HepG2 (cell line): ENCODE measurements around the gene SWSAP1. TPM values are rescaled to one million over a fixed set of nuclear protein-coding genes. Genes with fewer than 3 reads are reported as not detected.

Experiments used
- ARHGAP35 ChIP-seq: sonication (generic); formaldehyde crosslinking; IDR thresholded peaks from 2 replicates; pipeline ENCODE4 v1.9.0; 2022; ENCODE audit warnings: mild to moderate bottlenecking, inconsistent platforms, moderate library complexity, missing genetic modification reagents, borderline replicate concordance
- ETV5 ChIP-seq: IDR thresholded peaks from 2 replicates; pipeline ENCODE4 v1.6.1; 2018; ENCODE audit warnings: missing biosample characterization, missing genetic modification reagents, inconsistent platforms, borderline replicate concordance
- EZH2 ChIP-seq: conservative IDR thresholded peaks from 2 replicates; pipeline ENCODE4 v1.6.1; 2012; ENCODE audit warnings: mild to moderate bottlenecking, low read depth, low read length, moderate library complexity
- GATA4 ChIP-seq: sonication (generic); IDR thresholded peaks from 2 replicates; pipeline ENCODE4 v1.6.1; 2016; ENCODE audit warnings: antibody characterized with exemption, low read depth, borderline replicate concordance
- HNRNPH1 ChIP-seq: fragments of 200-400 bp; formaldehyde crosslinking; optimal IDR thresholded peaks from 2 replicates; pipeline ENCODE3; 2017; ENCODE audit warnings: mild to moderate bottlenecking, low read depth, low read length
- HOXD1 ChIP-seq: sonication (generic); formaldehyde crosslinking; IDR thresholded peaks from 2 replicates; pipeline ENCODE4 v1.5.0; 2020; ENCODE audit warnings: missing genetic modification reagents
- PAXIP1 ChIP-seq: sonication (generic); formaldehyde crosslinking; conservative IDR thresholded peaks from 2 replicates; pipeline ENCODE4 v1.4.0; 2020; ENCODE audit warnings: mild to moderate bottlenecking, missing genetic modification reagents, moderate library complexity
- PHF21A ChIP-seq: sonication (generic); formaldehyde crosslinking; IDR thresholded peaks from 2 replicates; pipeline ENCODE4 v1.5.0; 2020; ENCODE audit warnings: mild to moderate bottlenecking, missing genetic modification reagents
- SAP130 ChIP-seq: IDR thresholded peaks from 2 replicates; pipeline ENCODE4 v1.6.1; 2016; ENCODE audit warnings: low read depth
- TBL1XR1 ChIP-seq: fragments of 150-350 bp; IDR thresholded peaks from 2 replicates; pipeline ENCODE4 v1.6.1; 2014; ENCODE audit warnings: borderline replicate concordance, low read length; ENCODE audit not compliant: partially characterized antibody
- ZNF329 ChIP-seq: sonication (generic); formaldehyde crosslinking; IDR thresholded peaks from 2 replicates; pipeline ENCODE4 v1.9.0; 2021; ENCODE audit warnings: low read depth, mild to moderate bottlenecking, missing genetic modification reagents
- ZNF546 ChIP-seq: sonication (generic); formaldehyde crosslinking; conservative IDR thresholded peaks from 2 replicates; pipeline ENCODE4 v1.8.1; 2023; ENCODE audit warnings: mild to moderate bottlenecking, missing genetic modification reagents
- ZNF558 ChIP-seq: sonication (generic); formaldehyde crosslinking; IDR thresholded peaks from 2 replicates; pipeline ENCODE4 v1.9.0; 2022; ENCODE audit warnings: mild to moderate bottlenecking, missing genetic modification reagents, borderline replicate concordance
- ZNF574 ChIP-seq: sonication (generic); formaldehyde crosslinking; IDR thresholded peaks from 2 replicates; pipeline ENCODE4 v1.4.0; 2020; ENCODE audit warnings: missing genetic modification reagents
- polyA plus RNA-seq, 8 experiments: library from polyadenylated mRNA; depleted of rRNA in 3 of 8; stranded (reverse) in 7 of 8; unstranded in 1 of 8; fragments of >200 nt; fragmentation: Illumina TruSeq in 4 of 8; extraction: Trizol in 4 of 8; gene quantifications; 2 replicates each; pipeline versions ENCODE4 v1.2.1 to v1.2.3, GENCODE V29; 2011 to 2016; ENCODE audit warnings: low read depth in 4 of 8, missing spikeins in 1 of 8, mixed read lengths in 1 of 8; ENCODE audit not compliant: insufficient read depth in 1 of 8
- total RNA-seq, 5 experiments: library from RNA; depleted of rRNA; stranded (reverse); fragments of >200 nt; fragmentation: Illumina TruSeq; extraction: Trizol; gene quantifications; 2 replicates each; pipeline ENCODE4 v1.2.3, GENCODE V29; 2016; ENCODE audit warnings: low read depth in 1 of 5
- TF ChIP-seq, protein P1 (sequence below): sonication (generic); formaldehyde crosslinking; IDR thresholded peaks from 2 replicates; pipeline ENCODE4 v1.5.0; 2020; ENCODE audit warnings: mild to moderate bottlenecking, missing genetic modification reagents, moderate library complexity
- TF ChIP-seq, protein P2 (sequence below): sonication (generic); formaldehyde crosslinking; IDR thresholded peaks from 2 replicates; pipeline ENCODE4 v1.4.0; 2020; ENCODE audit warnings: missing genetic modification reagents, mild to moderate bottlenecking, borderline replicate concordance

SWSAP1 gene
- total and polyA plus RNA-seq, 2 of the 13 experiments (the other 11 are each of a cell fraction or from before 2014, with no cell fraction given), result 2.7 to 3.3 TPM

GRCh38 chr19:11387162-11388034, 12.9 kb downstream of the SWSAP1 start (continued):
- peak; percentile 41; the same call in 1 of the 2 replicates for TF ChIP-seq PAXIP1
- no peak for TF ChIP-seq GATA4
- TF ChIP-seq ARHGAP35 (CRISPR knock-in tag), result no peak
- 0 out of 2 replicates have a peak, but pooled peaks have one; percentile 41 for TF ChIP-seq PHF21A (CRISPR knock-in tag)
- TF ChIP-seq EZH2, result no peak
- TF ChIP-seq ZNF546, result no peak
- no peak for TF ChIP-seq TBL1XR1
- peak; percentile 51 for TF ChIP-seq SAP130 (CRISPR knock-in tag)
- TF ChIP-seq ETV5 (CRISPR knock-in tag), result 0 out of 2 replicates have a peak, but pooled peaks have one; percentile 21
- TF ChIP-seq, protein P1, sequence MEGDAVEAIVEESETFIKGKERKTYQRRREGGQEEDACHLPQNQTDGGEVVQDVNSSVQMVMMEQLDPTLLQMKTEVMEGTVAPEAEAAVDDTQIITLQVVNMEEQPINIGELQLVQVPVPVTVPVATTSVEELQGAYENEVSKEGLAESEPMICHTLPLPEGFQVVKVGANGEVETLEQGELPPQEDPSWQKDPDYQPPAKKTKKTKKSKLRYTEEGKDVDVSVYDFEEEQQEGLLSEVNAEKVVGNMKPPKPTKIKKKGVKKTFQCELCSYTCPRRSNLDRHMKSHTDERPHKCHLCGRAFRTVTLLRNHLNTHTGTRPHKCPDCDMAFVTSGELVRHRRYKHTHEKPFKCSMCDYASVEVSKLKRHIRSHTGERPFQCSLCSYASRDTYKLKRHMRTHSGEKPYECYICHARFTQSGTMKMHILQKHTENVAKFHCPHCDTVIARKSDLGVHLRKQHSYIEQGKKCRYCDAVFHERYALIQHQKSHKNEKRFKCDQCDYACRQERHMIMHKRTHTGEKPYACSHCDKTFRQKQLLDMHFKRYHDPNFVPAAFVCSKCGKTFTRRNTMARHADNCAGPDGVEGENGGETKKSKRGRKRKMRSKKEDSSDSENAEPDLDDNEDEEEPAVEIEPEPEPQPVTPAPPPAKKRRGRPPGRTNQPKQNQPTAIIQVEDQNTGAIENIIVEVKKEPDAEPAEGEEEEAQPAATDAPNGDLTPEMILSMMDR (CRISPR knock-in tag), result no peak
- TF ChIP-seq, protein P2, sequence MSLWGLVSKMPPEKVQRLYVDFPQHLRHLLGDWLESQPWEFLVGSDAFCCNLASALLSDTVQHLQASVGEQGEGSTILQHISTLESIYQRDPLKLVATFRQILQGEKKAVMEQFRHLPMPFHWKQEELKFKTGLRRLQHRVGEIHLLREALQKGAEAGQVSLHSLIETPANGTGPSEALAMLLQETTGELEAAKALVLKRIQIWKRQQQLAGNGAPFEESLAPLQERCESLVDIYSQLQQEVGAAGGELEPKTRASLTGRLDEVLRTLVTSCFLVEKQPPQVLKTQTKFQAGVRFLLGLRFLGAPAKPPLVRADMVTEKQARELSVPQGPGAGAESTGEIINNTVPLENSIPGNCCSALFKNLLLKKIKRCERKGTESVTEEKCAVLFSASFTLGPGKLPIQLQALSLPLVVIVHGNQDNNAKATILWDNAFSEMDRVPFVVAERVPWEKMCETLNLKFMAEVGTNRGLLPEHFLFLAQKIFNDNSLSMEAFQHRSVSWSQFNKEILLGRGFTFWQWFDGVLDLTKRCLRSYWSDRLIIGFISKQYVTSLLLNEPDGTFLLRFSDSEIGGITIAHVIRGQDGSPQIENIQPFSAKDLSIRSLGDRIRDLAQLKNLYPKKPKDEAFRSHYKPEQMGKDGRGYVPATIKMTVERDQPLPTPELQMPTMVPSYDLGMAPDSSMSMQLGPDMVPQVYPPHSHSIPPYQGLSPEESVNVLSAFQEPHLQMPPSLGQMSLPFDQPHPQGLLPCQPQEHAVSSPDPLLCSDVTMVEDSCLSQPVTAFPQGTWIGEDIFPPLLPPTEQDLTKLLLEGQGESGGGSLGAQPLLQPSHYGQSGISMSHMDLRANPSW (CRISPR knock-in tag), result no peak
- no peak for TF ChIP-seq HOXD1 (CRISPR knock-in tag)
- no peak for TF ChIP-seq ZNF574 (CRISPR knock-in tag)
- no peak for TF ChIP-seq HNRNPH1
- TF ChIP-seq ZNF558 (CRISPR knock-in tag), result no peak
- TF ChIP-seq ZNF329 (CRISPR knock-in tag), result no peak
